Natural killer cell (primary cell): ENCODE results near the gene DGKB. TPM values are rescaled to one million over a fixed set of nuclear protein-coding genes. Genes with fewer than 3 reads are reported as not detected.

ENCODE experiments used
- ATAC-seq, 3 donors: fragments of 150-1000 bp in 2 of 3; fragments of 200-7000 bp in 1 of 3; cut with Tn5 transposase; 1 replicate in 1 of 3; 2 replicates in 2 of 3; pipeline ENCODE4 v1.10.0; 2021; ENCODE audit warnings: mild to moderate bottlenecking in 2 of 3, moderate library complexity in 2 of 3
- DNase-seq, 2 donors: peaks; one replicate each; pipeline versions ENCODE4 v3.0.0 to v3.0.0-alpha.2; 2013 to 2021; ENCODE audit warnings: mixed read lengths in 1 of 2
- H3K27ac ChIP-seq: one replicate; pipeline ENCODE4 v1.5.1; 2013; ENCODE audit warnings: mild to moderate bottlenecking, low read length
- H3K27me3 ChIP-seq: one replicate; pipeline ENCODE4 v1.6.1; 2013; ENCODE audit warnings: low read length; ENCODE audit not compliant: control insufficient read depth, insufficient read depth
- H3K36me3 ChIP-seq: one replicate; pipeline ENCODE4 v1.6.1; 2013; ENCODE audit warnings: low read length; ENCODE audit not compliant: control insufficient read depth, insufficient read depth
- H3K4me1 ChIP-seq: one replicate; pipeline ENCODE4 v1.6.1; 2013; ENCODE audit warnings: low read length; ENCODE audit not compliant: control insufficient read depth, insufficient read depth
- H3K4me3 ChIP-seq: one replicate; pipeline ENCODE4 v1.5.1; 2013; ENCODE audit warnings: low read length
- H3K9me3 ChIP-seq: one replicate; pipeline ENCODE4 v1.6.1; 2013; ENCODE audit warnings: low read length; ENCODE audit not compliant: control insufficient read depth, insufficient read depth
- H3K27ac Mint-ChIP-seq, 2 donors: one replicate each; pipeline ENCODE4 v1.8.0; 2022; ENCODE audit warnings: mild to moderate bottlenecking in 2 of 2, mixed read lengths in 2 of 2, moderate library complexity in 1 of 2
- H3K27me3 Mint-ChIP-seq, 2 donors: one replicate each; pipeline ENCODE4 v1.8.0; 2022; ENCODE audit warnings: low read depth in 2 of 2, mixed read lengths in 2 of 2
- H3K36me3 Mint-ChIP-seq: one replicate; pipeline ENCODE4 v1.8.0; 2022; ENCODE audit warnings: mixed read lengths
- H3K4me1 Mint-ChIP-seq, 2 donors: one replicate each; pipeline ENCODE4 v1.8.0; 2022; ENCODE audit warnings: mixed read lengths in 2 of 2
- H3K4me3 Mint-ChIP-seq: one replicate; pipeline ENCODE4 v1.8.0; 2022; ENCODE audit warnings: mild to moderate bottlenecking, moderate library complexity, mixed read lengths
- H3K9me3 Mint-ChIP-seq, 2 donors: one replicate each; pipeline ENCODE4 v1.8.0; 2022; ENCODE audit warnings: mixed read lengths in 2 of 2
- CTCF ChIP-seq: fragments of 200-600 bp; IDR thresholded peaks from one replicate; pipeline ENCODE4 v1.8.0; 2022; ENCODE audit warnings: antibody characterized with exemption
- WGBS: methylation state at CpG from one replicate; pipeline ENCODE4 v1.1.7; 2013; ENCODE audit warnings: missing lambda C conversion rate; ENCODE audit not compliant: insufficient coverage; 5-methylcytosine and 5-hydroxymethylcytosine counted together
- intact Hi-C: fragments of 100-400 bp; cut with micrococcal nuclease; formaldehyde crosslinking; loops from one replicate; pipeline ENCODE4 v1.14.2; 2022
- total RNA-seq, 4 donors: library from RNA; stranded (reverse); fragments of 120-200 nt in 1 of 4; gene quantifications; one replicate each; pipeline versions ENCODE4 v1.2.3 to v1.2.4, GENCODE V29; 2013 to 2022

The DGKB gene
- total RNA-seq, 3 donors from 2014 or later (not counting 1 experiment from before 2014, with no cell fraction given), result not detected

DNA sequence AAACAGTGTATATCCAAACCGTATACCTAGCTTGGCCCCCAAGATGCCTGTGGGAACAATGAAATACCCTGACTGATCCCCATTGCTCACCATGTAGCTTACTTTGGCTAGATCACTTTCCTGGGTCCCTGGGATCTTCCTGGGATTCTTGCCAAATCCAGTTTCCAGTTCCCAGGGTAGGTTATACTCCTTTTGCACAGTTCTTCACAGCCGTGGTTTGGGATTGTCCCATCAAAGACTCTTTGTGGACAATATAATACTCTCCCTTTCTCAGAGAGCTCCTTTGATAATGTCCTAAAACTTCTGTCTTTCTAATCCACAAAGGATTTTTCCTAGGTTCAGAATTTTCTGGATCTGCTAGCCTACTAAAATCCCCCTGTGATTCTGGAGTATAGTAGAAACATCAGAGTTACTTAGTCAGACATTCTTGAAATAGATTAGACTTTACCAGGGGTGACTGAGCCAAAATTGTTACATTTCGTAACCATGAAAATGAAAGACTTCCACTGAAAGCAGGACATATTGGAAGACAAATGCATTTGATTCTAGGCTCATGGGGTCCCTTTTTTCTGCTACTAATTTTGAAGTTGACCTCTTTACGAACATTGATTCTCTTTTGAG, 524.8 kb downstream of the DGKB start:
- Histone ChIP-seq H3K27me3 (no peaks in the 10 kb centered on the region), H3K4me1 (no peaks in the 10 kb centered on the region), H3K9me3 (peaks cover 4% of the 10 kb centered on the region), H3K27ac (no peak overlapping the region), H3K4me3 (no peak overlapping the region), H3K36me3 (no peaks in the 10 kb centered on the region)
- ATAC-seq (no peak), DNase-seq (no peak)
- Mint-ChIP-seq H3K4me1 (no peaks in the 10 kb centered on the region), H3K4me3 (no peak overlapping the region), H3K27ac (no peak overlapping the region), H3K9me3 (peaks cover 12 to 15% of the 10 kb centered on the region in 2 donors), H3K27me3 (no peaks in the 10 kb centered on the region), H3K36me3 (no peaks in the 10 kb centered on the region)
- TF ChIP-seq CTCF, result no peak
- WGBS, result 80% methylated on average over 4 of the region's 4 CpGs
- intact Hi-C loops, result no loop called here

DNA sequence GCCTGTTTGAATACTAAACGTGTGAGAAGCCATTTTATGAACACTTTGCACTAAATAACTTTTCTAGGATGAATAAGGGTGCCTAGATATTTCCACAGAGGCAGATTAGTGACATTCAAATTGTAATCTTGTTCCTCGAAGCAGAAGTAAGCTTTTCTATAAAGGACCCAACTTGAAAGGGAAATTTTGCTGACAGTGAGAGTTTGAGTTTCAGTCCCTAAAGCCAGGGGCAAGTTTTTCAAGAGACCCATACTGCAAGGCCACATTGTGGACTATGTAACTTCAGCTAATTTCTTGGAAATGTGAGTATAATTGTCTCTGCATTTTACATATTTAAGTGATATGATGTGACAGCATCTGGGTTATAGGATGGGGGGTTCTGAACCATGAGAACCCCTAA, 525.8 kb downstream of the DGKB start:
- WGBS, result 54% methylated on average over 2 of the region's 2 CpGs
- Mint-ChIP-seq H3K4me1 (no peaks in the 10 kb centered on the region), H3K27ac (no peak overlapping the region), H3K9me3 (peaks cover 12 to 15% of the 10 kb centered on the region in 2 donors), H3K36me3 (peaks cover under 1% of the 10 kb centered on the region), H3K27me3 (no peaks in the 10 kb centered on the region), H3K4me3 (no peak overlapping the region)
- Histone ChIP-seq H3K4me1 (no peaks in the 10 kb centered on the region), H3K9me3 (peaks cover 10% of the 10 kb centered on the region), H3K27ac (no peak overlapping the region), H3K36me3 (no peaks in the 10 kb centered on the region), H3K27me3 (no peaks in the 10 kb centered on the region), H3K4me3 (no peak overlapping the region)
- ATAC-seq (no peak), DNase-seq (no peak)
- intact Hi-C loops, result no loop called here
- TF ChIP-seq CTCF, result no peak

- H3K4me1 Mint-ChIP-seq, result no peaks in the 10 kb centered on the region
- no peaks in the 10 kb centered on the region for H3K27me3 ChIP-seq
- peaks cover 15% of the 10 kb centered on the region in 2 donors for H3K9me3 Mint-ChIP-seq
- peaks cover 11% of the 10 kb centered on the region for H3K9me3 ChIP-seq
- no peak for ATAC-seq
- WGBS, result 93% methylated on average over 2 of the region's 2 CpGs
- H3K36me3 Mint-ChIP-seq, result peaks cover 7% of the 10 kb centered on the region
- no peak overlapping the region for H3K27ac ChIP-seq
- H3K27me3 Mint-ChIP-seq, result no peaks in the 10 kb centered on the region
- H3K4me3 ChIP-seq, result no peak overlapping the region
- H3K4me3 Mint-ChIP-seq, result no peak overlapping the region
- H3K4me1 ChIP-seq, result no peaks in the 10 kb centered on the region
- TF ChIP-seq CTCF, result no peak
- H3K27ac Mint-ChIP-seq, result no peak overlapping the region
- H3K36me3 ChIP-seq, result no peaks in the 10 kb centered on the region
- intact Hi-C loops, result no loop called here
- no peak for DNase-seq
These were observed 526.6 kb downstream of the DGKB start for GRCh38 chr7:14375998-14376397.

GRCh38 chr7:14374336-14374735, 528.2 kb downstream of the DGKB start:
- 95% methylated on average over 3 of the region's 4 CpGs for WGBS
- intact Hi-C loops, result no loop called here

More at GRCh38 chr7:14374336-14374735, 528.2 kb downstream of the DGKB start:
- no peak for TF ChIP-seq CTCF
- H3K36me3 Mint-ChIP-seq, result peaks cover 23% of the 10 kb centered on the region
- no peak overlapping the region for H3K27ac Mint-ChIP-seq
- Histone ChIP-seq H3K4me3 (no peak overlapping the region), H3K36me3 (no peaks in the 10 kb centered on the region), H3K27me3 (no peaks in the 10 kb centered on the region), H3K9me3 (peaks cover 11% of the 10 kb centered on the region), H3K27ac (no peak overlapping the region), H3K4me1 (no peaks in the 10 kb centered on the region)
- ATAC-seq (no peak), DNase-seq (no peak)
- H3K4me1 Mint-ChIP-seq, result no peaks in the 10 kb centered on the region
- no peaks in the 10 kb centered on the region for H3K27me3 Mint-ChIP-seq
- H3K4me3 Mint-ChIP-seq, result no peak overlapping the region
- H3K9me3 Mint-ChIP-seq, result peaks cover 20 to 24% of the 10 kb centered on the region in 2 donors
